ENCODE measurements around the gene JAKMIP2. TPM values are rescaled to one million over a fixed set of nuclear protein-coding genes. Genes with fewer than 3 reads are reported as not detected.

JAKMIP2 gene
- polyA plus RNA-seq, 1 experiment = not detected

GRCh38 chr5:147666419-147666818, 116.1 kb downstream of the JAKMIP2 start:
- no peak for TF ChIP-seq CTCF (IDR thresholded peaks at IDR 0.05; ENCODE audit: insufficient read depth, low read depth, low read length)
- POLR2A ChIA-PET = no interaction called here
- Histone ChIP-seq H3K27me3 (ENCODE audit: control insufficient read depth, insufficient read depth, low read length) (no peaks in the 10 kb centered on the region), H3K4me3 (ENCODE audit: low read depth, low read length) (no peak overlapping the region), H3K36me3 (ENCODE audit: control insufficient read depth, insufficient read depth, low read length) (no peaks in the 10 kb centered on the region)
- no peak for DNase-seq (ENCODE audit: low read depth)
- CTCF ChIA-PET = no interaction called here

- Histone ChIP-seq H3K4me3 (ENCODE audit: low read depth, low read length) (no peak overlapping the region), H3K27me3 (ENCODE audit: control insufficient read depth, insufficient read depth, low read length) (no peaks in the 10 kb centered on the region), H3K36me3 (ENCODE audit: control insufficient read depth, insufficient read depth, low read length) (no peaks in the 10 kb centered on the region)
- ChIA-PET POLR2A (no interaction called here), CTCF (interaction anchor here (1.1 kb wide), 1 partner anchor 15 kb away, joined by 3 read pairs; no protein-coding TSS in a partner anchor)
- DNase-seq (ENCODE audit: low read depth) = no peak
- TF ChIP-seq CTCF (IDR thresholded peaks at IDR 0.05; ENCODE audit: insufficient read depth, low read depth, low read length) = no peak
Measured at GRCh38 chr5:147661541-147661940, 121.0 kb downstream of the JAKMIP2 start.

GRCh38 chr5:147659166-147659929, 123.2 kb downstream of the JAKMIP2 start:
- no peaks in the 10 kb centered on the region for H3K36me3 ChIP-seq (ENCODE audit: control insufficient read depth, insufficient read depth, low read length)
- no peaks in the 10 kb centered on the region for H3K27me3 ChIP-seq (ENCODE audit: control insufficient read depth, insufficient read depth, low read length)
- H3K4me3 ChIP-seq (ENCODE audit: low read depth, low read length) = no peak overlapping the region
- ChIA-PET POLR2A (no interaction called here), CTCF (no interaction called here)
- no peak for DNase-seq (ENCODE audit: low read depth)
- no peak for TF ChIP-seq CTCF (IDR thresholded peaks at IDR 0.05; ENCODE audit: insufficient read depth, low read depth, low read length)

- no peak for TF ChIP-seq CTCF (IDR thresholded peaks at IDR 0.05; ENCODE audit: insufficient read depth, low read depth, low read length)
- POLR2A ChIA-PET = no interaction called here
- CTCF ChIA-PET = no interaction called here
- Histone ChIP-seq H3K4me3 (ENCODE audit: low read depth, low read length) (no peak overlapping the region), H3K36me3 (ENCODE audit: control insufficient read depth, insufficient read depth, low read length) (no peaks in the 10 kb centered on the region), H3K27me3 (ENCODE audit: control insufficient read depth, insufficient read depth, low read length) (no peaks in the 10 kb centered on the region)
- DNase-seq (ENCODE audit: low read depth) = no peak
Measured at GRCh38 chr5:147658293-147658932, 124.1 kb downstream of the JAKMIP2 start.

GRCh38 chr5:147648597-147648996, 133.9 kb downstream of the JAKMIP2 start:
- ChIA-PET CTCF (no interaction called here), POLR2A (no interaction called here)
- DNase-seq (ENCODE audit: low read depth) = no peak
- Histone ChIP-seq H3K4me3 (ENCODE audit: low read depth, low read length) (no peak overlapping the region), H3K36me3 (ENCODE audit: control insufficient read depth, insufficient read depth, low read length) (no peaks in the 10 kb centered on the region), H3K27me3 (ENCODE audit: control insufficient read depth, insufficient read depth, low read length) (no peaks in the 10 kb centered on the region)
- TF ChIP-seq CTCF (IDR thresholded peaks at IDR 0.05; ENCODE audit: insufficient read depth, low read depth, low read length) = no peak

Data from BJ (cell line).